ENCODE data around the gene WBP2.

WBP2 gene

GRCh38 chr17:75840799-75841164 is 14.4 kb downstream of the WBP2 start:
- TF ChIP-seq CTCF (conservative IDR thresholded peaks at IDR 0.05), result no peak

GRCh38 chr17:75839942-75840798 is 15.0 kb downstream of the WBP2 start:
- TF ChIP-seq CTCF (conservative IDR thresholded peaks at IDR 0.05), result no peak
- no peak overlapping the region for H3K27ac ChIP-seq

More at GRCh38 chr17:75840799-75841164, 14.4 kb downstream of the WBP2 start:
- no peak overlapping the region for H3K27ac ChIP-seq

GRCh38 chr17:75838410-75838809 is 16.7 kb downstream of the WBP2 start:
- no peak for TF ChIP-seq CTCF (conservative IDR thresholded peaks at IDR 0.05)
- no peak overlapping the region for H3K27ac ChIP-seq

DNA sequence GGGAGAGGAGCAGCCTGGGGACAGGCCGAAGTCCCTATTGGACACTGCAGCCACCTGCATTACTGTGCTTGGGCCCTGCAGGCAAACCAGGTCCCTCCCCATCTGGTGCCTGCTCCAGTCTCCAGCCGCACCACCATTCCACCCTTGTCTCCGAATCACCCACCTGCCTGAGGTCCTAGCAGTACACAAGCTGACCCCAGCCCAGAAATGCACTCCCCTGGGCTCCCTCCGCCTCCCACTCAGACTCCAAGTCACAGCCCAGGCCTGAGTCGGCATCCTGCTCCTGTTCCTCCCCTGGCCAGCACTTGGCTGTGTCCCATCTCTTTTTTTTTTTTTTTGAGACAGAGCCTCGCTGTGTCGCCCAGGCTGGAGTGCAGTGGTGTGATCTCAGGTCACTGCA is 17.2 kb downstream of the WBP2 start:
- no peak for TF ChIP-seq CTCF (conservative IDR thresholded peaks at IDR 0.05)
- H3K27ac ChIP-seq, result no peak overlapping the region

DNA sequence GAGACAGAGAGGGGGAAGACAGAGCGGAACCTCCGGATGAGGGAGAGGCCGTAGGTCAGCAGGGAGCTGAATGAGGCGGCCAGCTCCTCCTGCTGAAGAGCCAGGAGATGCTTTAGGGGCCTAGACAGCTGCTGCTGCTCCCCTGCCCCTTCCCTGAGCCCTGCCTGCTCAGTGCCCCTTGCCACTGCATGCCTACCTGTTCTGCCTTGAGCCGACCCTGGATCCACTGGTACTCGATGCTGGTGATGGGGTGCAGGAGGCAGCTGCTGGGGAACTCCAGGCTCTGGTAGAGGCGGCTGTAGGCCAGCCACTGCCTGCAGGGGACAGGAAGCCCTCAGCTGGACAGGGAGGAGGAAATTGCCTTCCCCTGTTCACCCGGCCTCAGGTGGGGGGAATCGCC is 18.5 kb downstream of the WBP2 start:
- H3K27ac ChIP-seq, result no peak overlapping the region
- TF ChIP-seq CTCF (conservative IDR thresholded peaks at IDR 0.05), result no peak

DNA sequence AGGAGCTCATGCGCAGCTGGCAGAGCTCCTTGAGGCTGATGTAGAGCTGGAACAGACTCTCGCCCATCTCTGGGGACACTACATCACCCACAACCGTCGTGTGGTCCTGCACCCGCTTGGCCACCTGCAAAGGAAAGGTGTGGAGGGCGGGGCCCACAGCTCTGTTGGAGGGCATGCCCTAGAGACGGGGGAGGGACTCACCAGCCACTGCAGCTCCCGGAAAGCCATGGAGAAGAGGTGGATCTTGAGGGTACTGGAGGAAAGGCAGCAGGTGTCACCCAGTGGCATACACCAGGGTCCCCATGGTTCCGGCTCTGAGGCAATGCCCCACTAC is 19.5 kb downstream of the WBP2 start:
- TF ChIP-seq CTCF (conservative IDR thresholded peaks at IDR 0.05), result no peak
- no peak overlapping the region for H3K27ac ChIP-seq

DNA sequence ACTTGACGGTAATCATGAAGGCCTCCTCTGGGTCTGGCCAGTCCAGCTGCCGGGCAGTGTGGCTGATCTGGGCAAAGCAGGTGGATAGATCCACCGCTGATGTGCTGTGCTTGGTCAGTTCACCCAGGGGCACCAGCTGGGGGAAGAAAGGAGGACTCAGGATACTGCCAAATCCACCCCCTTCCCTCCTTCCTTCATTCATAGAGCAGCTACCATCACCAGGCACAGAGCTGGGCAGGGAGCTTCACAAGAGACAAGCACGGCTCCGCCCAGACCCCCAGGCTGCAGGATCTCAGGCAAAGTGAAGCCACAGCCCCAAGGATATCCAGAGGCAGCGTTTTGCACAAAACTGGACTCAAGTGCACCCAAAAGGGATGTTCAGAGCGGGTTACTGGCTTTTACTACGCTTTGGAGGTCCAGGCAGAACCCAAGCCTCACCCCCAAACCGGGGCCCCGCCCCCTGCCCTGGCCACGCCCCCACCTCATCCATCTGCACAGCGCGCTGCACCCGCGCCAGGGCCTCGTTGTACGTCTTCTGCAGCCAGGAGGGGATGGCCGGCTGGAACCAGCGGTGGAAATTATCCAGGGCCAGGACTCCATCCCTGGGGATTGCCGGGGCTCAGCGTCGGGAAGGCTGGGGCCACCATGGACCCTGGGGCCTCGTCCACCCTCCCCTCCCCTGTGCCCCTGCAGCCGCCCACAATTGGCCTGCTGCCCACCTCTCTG is 20.0 kb downstream of the WBP2 start:
- TF ChIP-seq CTCF (conservative IDR thresholded peaks at IDR 0.05), result no peak
- H3K27ac ChIP-seq, result no peak overlapping the region
